Measurements from ENCODE around the gene PRKCE.

Gene PRKCE

GRCh38 chr2:45804987-45805755 is 153.7 kb downstream of the PRKCE start:
- no peak overlapping the region for H2BK15ac ChIP-seq (ENCODE audit: low read depth, poor library complexity, severe bottlenecking)
- WGBS, result 88% methylated on average over 6 of the region's 6 CpGs
- H2AK5ac ChIP-seq (ENCODE audit: low read length, severe bottlenecking), result no peak overlapping the region

GRCh38 chr2:45806563-45807358 is 155.3 kb downstream of the PRKCE start:
- H3K23ac ChIP-seq (ENCODE audit: low read length in 2 of 2), result no peak overlapping the region
- no peaks in the 10 kb centered on the region for H3K36me3 ChIP-seq (ENCODE audit: control insufficient read depth in 1 of 2, insufficient read depth in 2 of 2, low read depth in 1 of 2, low read length in 2 of 2)
- no peak overlapping the region for H2AK5ac ChIP-seq (ENCODE audit: low read length, severe bottlenecking)
- no peak overlapping the region for H3K4me3 ChIP-seq (ENCODE audit: insufficient read depth in 1 of 2, low read depth in 1 of 2, low read length in 2 of 2)
- no peak overlapping the region for H3K27ac ChIP-seq (ENCODE audit: low read length, poor library complexity, severe bottlenecking)
- H3K18ac ChIP-seq (ENCODE audit: low read depth in 1 of 2, low read length in 2 of 2), result no peak overlapping the region
- H2BK5ac ChIP-seq (ENCODE audit: low read depth, low read length, poor library complexity, severe bottlenecking), result no peak overlapping the region
- no peak overlapping the region for H2AFZ ChIP-seq (ENCODE audit: low read depth, low read length)
- H3K9me3 ChIP-seq (ENCODE audit: control insufficient read depth, low read length), result no peaks in the 10 kb centered on the region
- H4K91ac ChIP-seq (ENCODE audit: low read length), result no peak overlapping the region
- H2BK120ac ChIP-seq (ENCODE audit: low read depth, low read length), result no peak overlapping the region
- 90% methylated on average over 8 of the region's 8 CpGs for WGBS
- no peak overlapping the region for H3K4ac ChIP-seq (ENCODE audit: low read depth in 1 of 2, low read length in 2 of 2)
- no peak overlapping the region for H2BK15ac ChIP-seq (ENCODE audit: low read depth, poor library complexity, severe bottlenecking)
- H4K8ac ChIP-seq (ENCODE audit: low read length), result no peak overlapping the region
- H3K79me1 ChIP-seq (replicated peaks; ENCODE audit: low read length, poor library complexity, severe bottlenecking), result peaks cover 7% of the 10 kb centered on the region
- no peak overlapping the region for H3K4me2 ChIP-seq (ENCODE audit: low read length, poor library complexity, severe bottlenecking)
- H3K9ac ChIP-seq (ENCODE audit: low read length), result no peak overlapping the region
- no peak overlapping the region for H2BK12ac ChIP-seq (ENCODE audit: low read length in 2 of 2)
- H3K14ac ChIP-seq (ENCODE audit: low read length in 2 of 2), result no peak overlapping the region
- H3K27me3 ChIP-seq (ENCODE audit: control insufficient read depth in 1 of 2, insufficient read depth in 1 of 2, low read length in 2 of 2), result peaks cover 0 to 4% of the 10 kb centered on the region in 2 experiments
- DNase-seq, result no peak
- no peaks in the 10 kb centered on the region for H3K4me1 ChIP-seq (ENCODE audit: control insufficient read depth, insufficient read depth, low read depth, low read length)

More at GRCh38 chr2:45804987-45805755, 153.7 kb downstream of the PRKCE start:
- H4K91ac ChIP-seq (ENCODE audit: low read length), result no peak overlapping the region
- H3K4me2 ChIP-seq (ENCODE audit: low read length, poor library complexity, severe bottlenecking), result no peak overlapping the region
- H3K27me3 ChIP-seq (ENCODE audit: control insufficient read depth in 1 of 2, insufficient read depth in 1 of 2, low read length in 2 of 2), result peaks cover 0 to 4% of the 10 kb centered on the region in 2 experiments
- H3K9me3 ChIP-seq (ENCODE audit: control insufficient read depth, low read length), result no peaks in the 10 kb centered on the region
- H3K4me3 ChIP-seq (ENCODE audit: insufficient read depth in 1 of 2, low read depth in 1 of 2, low read length in 2 of 2), result no peak overlapping the region
- peaks cover 7% of the 10 kb centered on the region for H3K79me1 ChIP-seq (replicated peaks; ENCODE audit: low read length, poor library complexity, severe bottlenecking)
- H3K4me1 ChIP-seq (ENCODE audit: control insufficient read depth, insufficient read depth, low read depth, low read length), result no peaks in the 10 kb centered on the region
- no peak overlapping the region for H4K8ac ChIP-seq (ENCODE audit: low read length)
- no peaks in the 10 kb centered on the region for H3K36me3 ChIP-seq (ENCODE audit: control insufficient read depth in 1 of 2, insufficient read depth in 2 of 2, low read depth in 1 of 2, low read length in 2 of 2)
- H3K18ac ChIP-seq (ENCODE audit: low read depth in 1 of 2, low read length in 2 of 2), result no peak overlapping the region
- H2AFZ ChIP-seq (ENCODE audit: low read depth, low read length), result no peak overlapping the region
- no peak overlapping the region for H3K9ac ChIP-seq (ENCODE audit: low read length)
- DNase-seq, result no peak
- H3K27ac ChIP-seq (ENCODE audit: low read length, poor library complexity, severe bottlenecking), result no peak overlapping the region
- H2BK5ac ChIP-seq (ENCODE audit: low read depth, low read length, poor library complexity, severe bottlenecking), result no peak overlapping the region
- H3K23ac ChIP-seq (ENCODE audit: low read length in 2 of 2), result no peak overlapping the region
- no peak overlapping the region for H2BK12ac ChIP-seq (ENCODE audit: low read length in 2 of 2)
- no peak overlapping the region for H2BK120ac ChIP-seq (ENCODE audit: low read depth, low read length)
- H3K4ac ChIP-seq (ENCODE audit: low read depth in 1 of 2, low read length in 2 of 2), result no peak overlapping the region
- no peak overlapping the region for H3K14ac ChIP-seq (ENCODE audit: low read length in 2 of 2)

- H2BK12ac ChIP-seq (ENCODE audit: low read length in 2 of 2), result no peak overlapping the region
- no peak overlapping the region for H2AFZ ChIP-seq (ENCODE audit: low read depth, low read length)
- H2AK5ac ChIP-seq (ENCODE audit: low read length, severe bottlenecking), result no peak overlapping the region
- H3K9ac ChIP-seq (ENCODE audit: low read length), result no peak overlapping the region
- DNase-seq, result no peak
- no peak overlapping the region for H3K4me3 ChIP-seq (ENCODE audit: insufficient read depth in 1 of 2, low read depth in 1 of 2, low read length in 2 of 2)
- H3K9me3 ChIP-seq (ENCODE audit: control insufficient read depth, low read length), result no peaks in the 10 kb centered on the region
- no peak overlapping the region for H4K91ac ChIP-seq (ENCODE audit: low read length)
- no peak overlapping the region for H2BK5ac ChIP-seq (ENCODE audit: low read depth, low read length, poor library complexity, severe bottlenecking)
- H2BK120ac ChIP-seq (ENCODE audit: low read depth, low read length), result no peak overlapping the region
- no peaks in the 10 kb centered on the region for H3K36me3 ChIP-seq (ENCODE audit: control insufficient read depth in 1 of 2, insufficient read depth in 2 of 2, low read depth in 1 of 2, low read length in 2 of 2)
- no peak overlapping the region for H2BK15ac ChIP-seq (ENCODE audit: low read depth, poor library complexity, severe bottlenecking)
- no peak overlapping the region for H4K8ac ChIP-seq (ENCODE audit: low read length)
- 88% methylated on average over 4 of the region's 4 CpGs for WGBS
- no peak overlapping the region for H3K23ac ChIP-seq (ENCODE audit: low read length in 2 of 2)
- no peak overlapping the region for H3K27ac ChIP-seq (ENCODE audit: low read length, poor library complexity, severe bottlenecking)
- H3K18ac ChIP-seq (ENCODE audit: low read depth in 1 of 2, low read length in 2 of 2), result no peak overlapping the region
- no peak overlapping the region for H3K4ac ChIP-seq (ENCODE audit: low read depth in 1 of 2, low read length in 2 of 2)
- no peak overlapping the region for H3K4me2 ChIP-seq (ENCODE audit: low read length, poor library complexity, severe bottlenecking)
- peaks cover 5% of the 10 kb centered on the region for H3K4me1 ChIP-seq (ENCODE audit: control insufficient read depth, insufficient read depth, low read depth, low read length)
- H3K14ac ChIP-seq (ENCODE audit: low read length in 2 of 2), result no peak overlapping the region
- peaks cover 0 to 4% of the 10 kb centered on the region in 2 experiments for H3K27me3 ChIP-seq (ENCODE audit: control insufficient read depth in 1 of 2, insufficient read depth in 1 of 2, low read length in 2 of 2)
- peaks cover 7% of the 10 kb centered on the region for H3K79me1 ChIP-seq (replicated peaks; ENCODE audit: low read length, poor library complexity, severe bottlenecking)
Measured at GRCh38 chr2:45808294-45808800, 156.9 kb downstream of the PRKCE start.

- H3K4ac ChIP-seq (ENCODE audit: low read depth in 1 of 2, low read length in 2 of 2), result no peak overlapping the region
- no peak overlapping the region for H3K23ac ChIP-seq (ENCODE audit: low read length in 2 of 2)
- H3K9me3 ChIP-seq (ENCODE audit: control insufficient read depth, low read length), result no peaks in the 10 kb centered on the region
- H2BK12ac ChIP-seq (ENCODE audit: low read length in 2 of 2), result no peak overlapping the region
- H2BK120ac ChIP-seq (ENCODE audit: low read depth, low read length), result no peak overlapping the region
- no peak overlapping the region for H3K14ac ChIP-seq (ENCODE audit: low read length in 2 of 2)
- no peak overlapping the region for H2AFZ ChIP-seq (ENCODE audit: low read depth, low read length)
- no peak overlapping the region for H2BK15ac ChIP-seq (ENCODE audit: low read depth, poor library complexity, severe bottlenecking)
- no peak for DNase-seq
- H3K27ac ChIP-seq (ENCODE audit: low read length, poor library complexity, severe bottlenecking), result no peak overlapping the region
- H3K9ac ChIP-seq (ENCODE audit: low read length), result no peak overlapping the region
- H4K8ac ChIP-seq (ENCODE audit: low read length), result no peak overlapping the region
- no peak overlapping the region for H3K18ac ChIP-seq (ENCODE audit: low read depth in 1 of 2, low read length in 2 of 2)
- H3K27me3 ChIP-seq (ENCODE audit: control insufficient read depth in 1 of 2, insufficient read depth in 1 of 2, low read length in 2 of 2), result peaks cover 0 to 4% of the 10 kb centered on the region in 2 experiments
- no peak overlapping the region for H2AK5ac ChIP-seq (ENCODE audit: low read length, severe bottlenecking)
- H3K4me2 ChIP-seq (ENCODE audit: low read length, poor library complexity, severe bottlenecking), result no peak overlapping the region
- no peak overlapping the region for H4K91ac ChIP-seq (ENCODE audit: low read length)
- no peaks in the 10 kb centered on the region for H3K36me3 ChIP-seq (ENCODE audit: control insufficient read depth in 1 of 2, insufficient read depth in 2 of 2, low read depth in 1 of 2, low read length in 2 of 2)
- peaks cover 7% of the 10 kb centered on the region for H3K4me1 ChIP-seq (ENCODE audit: control insufficient read depth, insufficient read depth, low read depth, low read length)
- H3K4me3 ChIP-seq (ENCODE audit: insufficient read depth in 1 of 2, low read depth in 1 of 2, low read length in 2 of 2), result no peak overlapping the region
- H2BK5ac ChIP-seq (ENCODE audit: low read depth, low read length, poor library complexity, severe bottlenecking), result no peak overlapping the region
- 93% methylated on average over 4 of the region's 4 CpGs for WGBS
- H3K79me1 ChIP-seq (replicated peaks; ENCODE audit: low read length, poor library complexity, severe bottlenecking), result peaks cover 4% of the 10 kb centered on the region
Measured at GRCh38 chr2:45809205-45809604, 157.7 kb downstream of the PRKCE start.

Measured in mesenchymal stem cell (in vitro differentiated cells and primary cell).